B cell (primary cell): Measurements from ENCODE around the gene DUSP16. TPM values are rescaled to one million over a fixed set of nuclear protein-coding genes. Genes with fewer than 3 reads are reported as not detected.
"Not testable (repeated sequence)": the region's sequence is repeated elsewhere in the genome, so short reads cannot be mapped to it uniquely, and the experiment has no call there.

ENCODE experiments used
- ATAC-seq: fragments of 200-7000 bp; cut with Tn5 transposase; one replicate; pipeline ENCODE4 v1.10.0; 2021; ENCODE audit warnings: low read depth, mild to moderate bottlenecking, moderate number of reproducible peaks, moderate library complexity
- CTCF ChIA-PET: fragments of 350-600 bp; sonication (Branson Sonifier 250); formaldehyde crosslinking; loops from one replicate; lab custom pipeline; 2021; ENCODE audit warnings: antibody characterized with exemption, inconsistent platforms; lab: Charles Lee
- POLR2A ChIA-PET: fragments of 350-600 bp; sonication (Branson Sonifier 250); formaldehyde crosslinking; loops from one replicate; lab custom pipeline; 2021; ENCODE audit warnings: antibody characterized with exemption; lab: Charles Lee
- DNase-seq: peaks from one replicate; pipeline ENCODE4 v3.0.0; 2013
- H2AFZ ChIP-seq: 2 replicates; pipeline ENCODE4 v1.6.1; 2012; ENCODE audit warnings: mild to moderate bottlenecking, low read depth, low read length; ENCODE audit not compliant: insufficient read depth, poor library complexity, severe bottlenecking
- H3K27ac ChIP-seq, 2 donors: 1 replicate in 1 of 2; 2 replicates in 1 of 2; pipeline ENCODE4 v1.5.1; 2012 to 2013; ENCODE audit warnings: low read length in 2 of 2, mild to moderate bottlenecking in 2 of 2, moderate library complexity in 1 of 2
- H3K27me3 ChIP-seq, 4 experiments: fragments of 200-600 bp in 1 of 4; sonication (generic) in 1 of 4; replicated peaks in 1 of 4; 1 replicate in 2 of 4; 2 replicates in 2 of 4; pipeline versions ENCODE4 v1.6.1 to v1.7.0; 2013 to 2016; ENCODE audit warnings: low read length in 3 of 4, mild to moderate bottlenecking in 2 of 4, mixed read lengths in 1 of 4, moderate library complexity in 1 of 4; ENCODE audit not compliant: insufficient read depth in 4 of 4, control insufficient read depth in 3 of 4; ENCODE audit errors: control extremely low read depth in 1 of 4
- H3K36me3 ChIP-seq, 2 experiments: replicated peaks in 1 of 2; 1 replicate in 1 of 2; 2 replicates in 1 of 2; pipeline versions ENCODE4 v1.6.1 to v1.7.1; 2013; ENCODE audit warnings: low read length in 1 of 2; ENCODE audit not compliant: insufficient read depth in 2 of 2, control insufficient read depth in 1 of 2; ENCODE audit errors: control extremely low read depth in 1 of 2, extremely low read depth in 1 of 2
- H3K4me1 ChIP-seq, 2 donors: fragments of 200-600 bp in 1 of 2; sonication (generic) in 1 of 2; 1 replicate in 1 of 2; 2 replicates in 1 of 2; pipeline versions ENCODE4 v1.5.1 to v1.6.1; 2013 to 2017; ENCODE audit warnings: low read length in 2 of 2; ENCODE audit not compliant: control insufficient read depth in 2 of 2, insufficient read depth in 2 of 2
- H3K4me2 ChIP-seq: replicated peaks from 2 replicates; pipeline ENCODE3; 2012; ENCODE audit warnings: mild to moderate bottlenecking, low read depth, low read length; ENCODE audit not compliant: poor library complexity, severe bottlenecking
- H3K4me3 ChIP-seq, 5 experiments: fragments of 200-600 bp in 1 of 5; sonication (generic) in 1 of 5; 1 replicate in 3 of 5; 2 replicates in 2 of 5; pipeline versions ENCODE4 v1.5.1 to v1.7.0; 2011 to 2016; ENCODE audit warnings: low read length in 4 of 5, mild to moderate bottlenecking in 4 of 5, low read depth in 2 of 5, control low read depth in 1 of 5, moderate library complexity in 1 of 5; ENCODE audit not compliant: insufficient read depth in 1 of 5; ENCODE audit errors: control extremely low read depth in 1 of 5, extremely low read depth in 1 of 5
- H3K79me2 ChIP-seq: fragments of 200-600 bp; sonication (generic); one replicate; pipeline ENCODE4 v1.6.0; 2016; ENCODE audit warnings: low read length; ENCODE audit not compliant: control insufficient read depth, insufficient read depth
- H3K9ac ChIP-seq: fragments of 200-600 bp; sonication (generic); 2 replicates; pipeline ENCODE4 v1.6.1; 2017; ENCODE audit warnings: mild to moderate bottlenecking, low read length, moderate library complexity
- H3K9me3 ChIP-seq, 3 donors: one replicate each; pipeline versions ENCODE4 v1.6.1 to v1.7.1; 2013; ENCODE audit warnings: low read length in 2 of 3; ENCODE audit not compliant: control insufficient read depth in 2 of 3, insufficient read depth in 1 of 3; ENCODE audit errors: control extremely low read depth in 1 of 3
- H4K20me1 ChIP-seq: 2 replicates; pipeline ENCODE4 v1.6.0; 2012; ENCODE audit warnings: mild to moderate bottlenecking, low read length; ENCODE audit not compliant: insufficient read depth, control insufficient read depth, poor library complexity, severe bottlenecking
- H3K27ac Mint-ChIP-seq: one replicate; pipeline ENCODE4 v1.8.0; 2021; ENCODE audit warnings: mixed read lengths
- H3K27me3 Mint-ChIP-seq: one replicate; pipeline ENCODE4 v1.8.0; 2021; ENCODE audit warnings: mixed read lengths
- H3K4me1 Mint-ChIP-seq: one replicate; pipeline ENCODE4 v1.8.0; 2021; ENCODE audit warnings: mixed read lengths
- H3K4me3 Mint-ChIP-seq: one replicate; pipeline ENCODE4 v1.8.0; 2021; ENCODE audit warnings: mixed read lengths
- H3K9me3 Mint-ChIP-seq: one replicate; pipeline ENCODE4 v1.8.0; 2022; ENCODE audit warnings: mixed read lengths; ENCODE audit not compliant: insufficient read depth
- CTCF ChIP-seq: fragments of 200-600 bp; IDR thresholded peaks from one replicate; pipeline ENCODE4 v1.8.0; 2022; ENCODE audit warnings: antibody characterized with exemption, mild to moderate bottlenecking
- EZH2 ChIP-seq: IDR thresholded peaks from 2 replicates; pipeline ENCODE4 v1.6.1; 2012; ENCODE audit warnings: borderline replicate concordance, low read depth, mild to moderate bottlenecking, moderate library complexity, low read length; ENCODE audit not compliant: insufficient read depth, poor library complexity, severe bottlenecking
- WGBS: methylation state at CpG from one replicate; pipeline ENCODE4 v1.1.5; 2013; ENCODE audit warnings: missing lambda C conversion rate; ENCODE audit not compliant: insufficient coverage; 5-methylcytosine and 5-hydroxymethylcytosine counted together
- intact Hi-C: fragments of 100-400 bp; cut with micrococcal nuclease; formaldehyde crosslinking; loops from one replicate; pipeline ENCODE4 v1.10.0; 2022
- polyA plus RNA-seq: library from polyadenylated mRNA; depleted of rRNA; stranded (reverse); fragments of >200 nt; gene quantifications from 2 replicates; pipeline ENCODE4 v1.2.3, GENCODE V29; 2012
- total RNA-seq, 2 donors: library from RNA; stranded (reverse); fragments of 120-200 nt in 1 of 2; gene quantifications; 1 replicate in 1 of 2; 2 replicates in 1 of 2; pipeline versions ENCODE4 v1.2.3 to v1.2.4, GENCODE V29; 2013 to 2022

DUSP16 gene
- total and polyA plus RNA-seq, 2 donors (not counting 1 experiment from before 2014, with no cell fraction given) = 0.37 to 5.6 TPM

DNA sequence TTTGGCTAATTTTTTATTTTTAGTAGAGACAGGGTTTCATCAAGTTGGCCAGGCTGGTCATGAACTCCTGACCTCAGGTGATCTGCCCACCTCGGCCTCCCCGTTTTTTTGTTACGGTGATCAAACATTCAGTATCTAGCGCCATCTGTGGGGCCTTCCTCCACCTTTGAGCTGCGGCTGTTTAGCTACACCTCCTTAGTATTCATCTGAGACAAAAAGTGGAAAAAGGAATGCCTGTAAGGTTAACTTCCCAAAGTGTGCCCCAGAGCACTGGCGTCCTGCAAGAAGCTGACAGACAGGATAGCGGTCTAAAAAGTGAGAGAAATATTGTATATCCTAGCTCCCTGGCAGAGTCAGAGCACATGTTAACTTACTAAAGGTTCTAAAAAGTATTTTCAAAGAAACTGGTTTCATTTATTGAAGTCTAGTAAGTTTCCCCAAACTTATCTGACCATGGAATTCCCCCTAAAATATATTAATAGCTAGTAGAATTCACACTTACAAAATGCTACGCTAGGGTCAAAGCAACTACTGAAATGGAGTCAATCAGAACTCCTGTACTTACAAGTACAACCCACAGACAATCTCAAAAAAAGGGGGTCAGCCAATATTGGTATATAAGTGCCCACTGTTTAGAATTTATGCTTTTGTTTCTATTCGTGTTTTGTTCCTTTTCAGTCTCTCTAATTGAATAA, 59.1 kb downstream of the DUSP16 start:
- ChIA-PET POLR2A (no interaction called here), CTCF (interaction anchor here (0.6 kb wide), 1 partner anchor 11 kb away, joined by 3 read pairs; no protein-coding TSS in a partner anchor)
- no peak overlapping the region for H3K4me2 ChIP-seq
- no peak overlapping the region for H2AFZ ChIP-seq
- Mint-ChIP-seq H3K27me3 (no peaks in the 10 kb centered on the region), H3K27ac (no peak overlapping the region), H3K9me3 (no peaks in the 10 kb centered on the region), H3K4me3 (no peak overlapping the region), H3K4me1 (peaks cover 9% of the 10 kb centered on the region)
- H3K27me3 ChIP-seq = no peaks in the 10 kb centered on the region
- H3K79me2 ChIP-seq = no peaks in the 10 kb centered on the region
- 100% methylated on average over 2 of the region's 9 CpGs for WGBS
- intact Hi-C loops = no loop called here
- H3K9me3 ChIP-seq = no peaks in the 10 kb centered on the region
- ATAC-seq (no peak), DNase-seq (no peak)
- H3K9ac ChIP-seq = no peak overlapping the region
- peaks cover 0 to 5% of the 10 kb centered on the region in 2 donors for H3K4me1 ChIP-seq
- H3K4me3 ChIP-seq = no peak overlapping the region
- no peak overlapping the region for H3K27ac ChIP-seq
- H3K36me3 ChIP-seq = no peaks in the 10 kb centered on the region
- H4K20me1 ChIP-seq = no peaks in the 10 kb centered on the region
- no peak for TF ChIP-seq EZH2
- TF ChIP-seq CTCF = no peak

DNA sequence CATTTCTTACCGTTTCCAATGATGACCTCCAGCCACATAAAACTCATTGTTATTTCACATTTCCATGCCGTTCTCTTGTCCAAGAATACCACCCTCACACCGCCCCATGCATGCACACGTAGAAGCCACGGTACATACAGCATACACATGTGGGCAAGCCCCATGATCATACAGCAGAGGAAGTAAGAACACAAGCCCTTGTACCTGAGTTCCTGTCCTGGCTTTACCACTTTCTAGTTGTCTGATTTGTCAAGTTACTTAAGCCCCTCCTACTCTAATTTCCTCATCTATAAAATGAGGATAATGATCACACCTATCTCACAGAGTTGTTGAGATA, 59.9 kb downstream of the DUSP16 start:
- no peaks in the 10 kb centered on the region for H3K36me3 ChIP-seq
- H2AFZ ChIP-seq = no peak overlapping the region
- ChIA-PET CTCF (no interaction called here), POLR2A (no interaction called here)
- no peaks in the 10 kb centered on the region for H3K27me3 Mint-ChIP-seq
- H3K27ac Mint-ChIP-seq = no peak overlapping the region
- H3K4me1 ChIP-seq = peaks cover 0 to 5% of the 10 kb centered on the region in 2 donors
- no peaks in the 10 kb centered on the region for H4K20me1 ChIP-seq
- H3K9me3 Mint-ChIP-seq = no peaks in the 10 kb centered on the region
- no peak overlapping the region for H3K4me2 ChIP-seq
- no peaks in the 10 kb centered on the region for H3K79me2 ChIP-seq
- intact Hi-C loops = no loop called here
- H3K4me3 Mint-ChIP-seq = no peak overlapping the region
- no peak overlapping the region for H3K4me3 ChIP-seq
- H3K27ac ChIP-seq = no peak overlapping the region
- H3K9ac ChIP-seq = no peak overlapping the region
- DNase-seq (no peak), ATAC-seq (no peak)
- no peaks in the 10 kb centered on the region for H3K27me3 ChIP-seq
- WGBS = 96% methylated on average over 5 of the region's 5 CpGs
- no peak for TF ChIP-seq CTCF
- TF ChIP-seq EZH2 = no peak
- no peaks in the 10 kb centered on the region for H3K9me3 ChIP-seq
- H3K4me1 Mint-ChIP-seq = peaks cover 9% of the 10 kb centered on the region

DNA sequence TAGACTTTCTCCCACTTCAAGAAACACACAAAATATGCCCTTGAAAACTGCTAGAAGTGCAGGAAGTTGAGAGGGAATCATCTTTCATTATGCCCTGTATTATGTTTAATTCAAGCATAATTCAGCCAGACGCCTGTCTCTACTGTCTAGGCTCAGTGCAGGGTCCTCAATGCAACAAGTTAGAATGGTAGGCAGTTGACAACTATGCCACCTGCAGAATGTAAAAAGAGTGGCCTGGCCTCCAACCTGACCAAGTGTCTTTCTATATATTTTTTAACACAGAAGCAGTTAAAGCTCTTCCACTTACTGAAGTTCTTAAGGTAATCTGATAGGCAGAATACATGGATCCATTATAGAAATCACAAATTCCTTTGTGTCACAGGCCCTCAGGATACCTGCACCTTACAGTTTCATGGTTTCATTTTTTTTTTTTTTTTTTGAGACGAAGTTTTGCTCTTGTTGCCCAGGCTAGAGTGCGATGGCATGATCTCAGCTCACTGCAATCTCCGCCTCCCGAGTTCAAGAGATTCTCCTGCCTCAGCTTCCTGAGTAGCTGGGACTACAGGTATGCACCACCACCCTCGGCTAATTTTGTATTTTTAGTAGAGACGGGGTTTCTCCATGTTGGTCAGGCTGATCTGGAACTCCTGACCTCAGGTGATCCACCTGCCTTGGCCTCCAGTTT, 60.4 kb downstream of the DUSP16 start:
- H3K36me3 ChIP-seq, H4K20me1 ChIP-seq, H3K27ac ChIP-seq, ATAC-seq, H3K27me3 Mint-ChIP-seq, H3K4me1 Mint-ChIP-seq, H3K4me2 ChIP-seq, H3K4me1 ChIP-seq, H3K9ac ChIP-seq, POLR2A ChIA-PET, intact Hi-C loops, H3K4me3 Mint-ChIP-seq, CTCF ChIA-PET, H3K9me3 ChIP-seq, H3K27me3 ChIP-seq, H3K4me3 ChIP-seq, H3K9me3 Mint-ChIP-seq, H3K27ac Mint-ChIP-seq, DNase-seq, H3K79me2 ChIP-seq, H2AFZ ChIP-seq: not testable (repeated sequence)
- 91% methylated on average over 4 of the region's 7 CpGs for WGBS
